Tibial nerve (tissue), 3 donors: ENCODE results near the gene LBH.

Experiments used
- POLR2A ChIP-seq, 2 donors: fragments of 450-650 bp; IDR thresholded peaks; one replicate each; pipeline ENCODE4 v1.6.1; 2017; ENCODE audit warnings: antibody characterized with exemption in 2 of 2, mild to moderate bottlenecking in 2 of 2, moderate library complexity in 2 of 2
- TF ChIP-seq, protein P1 (sequence below), 5 experiments: fragments of 200-600 bp in 3 of 5; fragments of 450-650 bp in 2 of 5; sonication (generic) in 3 of 5; IDR thresholded peaks; one replicate each; pipeline ENCODE4 v1.5.1; 2016 to 2019; ENCODE audit warnings: antibody characterized with exemption in 5 of 5, mild to moderate bottlenecking in 3 of 5, moderate library complexity in 2 of 5

DNA sequence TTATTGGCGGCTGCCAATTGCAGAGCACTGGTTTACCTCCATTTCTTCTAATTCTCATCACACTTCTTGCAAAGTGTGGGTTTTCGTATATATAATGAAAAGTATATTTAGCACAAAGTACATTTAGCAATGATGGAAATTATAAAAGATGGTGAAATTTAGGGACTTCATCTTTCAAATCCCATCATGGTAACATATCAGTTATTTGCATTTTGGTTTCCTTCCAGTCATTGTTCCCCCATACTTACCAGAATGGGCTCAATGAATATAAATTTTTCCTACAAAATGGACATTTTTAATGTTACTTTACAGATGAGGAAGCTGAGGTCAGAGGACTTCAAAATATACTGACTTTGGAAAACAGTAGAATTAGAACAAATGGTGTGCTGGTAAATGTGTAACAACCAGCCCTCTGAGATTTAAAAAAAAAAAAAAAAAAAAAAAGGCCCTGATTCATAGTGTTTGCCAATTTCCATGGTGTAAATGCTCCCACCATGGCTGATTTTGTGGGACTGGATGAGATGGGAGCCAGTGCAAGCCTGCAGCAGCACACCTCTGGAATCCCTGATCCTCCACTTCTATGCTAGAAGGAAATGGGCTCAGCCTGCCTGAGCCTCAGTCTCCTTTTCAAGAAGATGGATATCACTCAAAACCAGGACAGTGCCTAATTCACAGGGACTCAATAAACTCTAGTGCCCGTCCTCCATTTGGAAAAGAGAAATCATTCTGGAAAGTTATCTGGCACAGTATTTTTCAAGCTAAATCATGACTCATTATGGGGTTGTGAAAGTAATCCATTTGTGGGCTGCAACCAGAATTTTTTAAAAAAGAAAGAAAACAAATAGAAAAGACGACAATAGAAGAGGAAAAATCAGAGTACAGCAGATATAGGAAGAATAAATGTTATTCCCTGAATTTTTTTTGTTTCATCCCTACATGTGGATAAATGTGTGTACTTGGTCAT is 34.0 kb downstream of the LBH start:
- TF ChIP-seq, protein P1, sequence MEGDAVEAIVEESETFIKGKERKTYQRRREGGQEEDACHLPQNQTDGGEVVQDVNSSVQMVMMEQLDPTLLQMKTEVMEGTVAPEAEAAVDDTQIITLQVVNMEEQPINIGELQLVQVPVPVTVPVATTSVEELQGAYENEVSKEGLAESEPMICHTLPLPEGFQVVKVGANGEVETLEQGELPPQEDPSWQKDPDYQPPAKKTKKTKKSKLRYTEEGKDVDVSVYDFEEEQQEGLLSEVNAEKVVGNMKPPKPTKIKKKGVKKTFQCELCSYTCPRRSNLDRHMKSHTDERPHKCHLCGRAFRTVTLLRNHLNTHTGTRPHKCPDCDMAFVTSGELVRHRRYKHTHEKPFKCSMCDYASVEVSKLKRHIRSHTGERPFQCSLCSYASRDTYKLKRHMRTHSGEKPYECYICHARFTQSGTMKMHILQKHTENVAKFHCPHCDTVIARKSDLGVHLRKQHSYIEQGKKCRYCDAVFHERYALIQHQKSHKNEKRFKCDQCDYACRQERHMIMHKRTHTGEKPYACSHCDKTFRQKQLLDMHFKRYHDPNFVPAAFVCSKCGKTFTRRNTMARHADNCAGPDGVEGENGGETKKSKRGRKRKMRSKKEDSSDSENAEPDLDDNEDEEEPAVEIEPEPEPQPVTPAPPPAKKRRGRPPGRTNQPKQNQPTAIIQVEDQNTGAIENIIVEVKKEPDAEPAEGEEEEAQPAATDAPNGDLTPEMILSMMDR (IDR thresholded peaks at IDR 0.05) = no peak
- no peak for TF ChIP-seq POLR2A (IDR thresholded peaks at IDR 0.05)
